NCI-H510A treated with DMSO at 0.1 percent for 48 hours (cell line): ENCODE measurements around the gene ZBTB42.
"Not testable (repeated sequence)": the region's sequence is repeated elsewhere in the genome, so short reads cannot be mapped to it uniquely, and the experiment has no call there.

ENCODE experiments used
- DNase-seq: peaks from one replicate; lab custom pipeline; 2025; lab: John Stamatoyannopoulos, UW

Gene ZBTB42

GRCh38 chr14:104810316-104810715 is 9.4 kb downstream of the ZBTB42 start:
- DNase-seq, result no peak

GRCh38 chr14:104813286-104813685 is 12.4 kb downstream of the ZBTB42 start:
- no peak for DNase-seq

- DNase-seq, result not testable (repeated sequence)
Observed at GRCh38 chr14:104814701-104815100, 13.8 kb downstream of the ZBTB42 start.

GRCh38 chr14:104816616-104816884 is 15.6 kb downstream of the ZBTB42 start:
- no peak for DNase-seq

- DNase-seq, result no peak
Observed at GRCh38 chr14:104817930-104818713, 17.2 kb downstream of the ZBTB42 start.

- DNase-seq, result no peak
Observed at GRCh38 chr14:104818714-104819161, 17.8 kb downstream of the ZBTB42 start.

GRCh38 chr14:104819361-104819781 is 18.5 kb downstream of the ZBTB42 start:
- no peak for DNase-seq

- no peak for DNase-seq
Observed at GRCh38 chr14:104820669-104821228, 19.8 kb downstream of the ZBTB42 start.

GRCh38 chr14:104821229-104821945 is 20.5 kb downstream of the ZBTB42 start:
- no peak for DNase-seq

GRCh38 chr14:104821971-104822608 is 21.2 kb downstream of the ZBTB42 start:
- DNase-seq, result no peak

GRCh38 chr14:104822821-104823615 is 22.1 kb downstream of the ZBTB42 start:
- no peak for DNase-seq

- DNase-seq, result no peak
Observed at GRCh38 chr14:104824353-104824997, 23.6 kb downstream of the ZBTB42 start.

- DNase-seq, result peak; percentile 73
Observed at GRCh38 chr14:104826189-104826860, 25.4 kb downstream of the ZBTB42 start.

GRCh38 chr14:104826861-104827176 is 25.9 kb downstream of the ZBTB42 start:
- DNase-seq, result no peak

- peak; percentile 42 for DNase-seq
Observed at GRCh38 chr14:104827177-104828055, 26.5 kb downstream of the ZBTB42 start.

- no peak for DNase-seq
Observed at GRCh38 chr14:104830781-104831180, 29.9 kb downstream of the ZBTB42 start.

- not testable (repeated sequence) for DNase-seq
Observed at GRCh38 chr14:104836171-104836935, 35.5 kb downstream of the ZBTB42 start.

GRCh38 chr14:104841730-104842129 is 40.8 kb downstream of the ZBTB42 start:
- no peak for DNase-seq

- no peak for DNase-seq
Observed at GRCh38 chr14:104843006-104843405, 42.1 kb downstream of the ZBTB42 start.
